H1 (cell line): ENCODE measurements around the gene PLIN1. TPM values are rescaled to one million over a fixed set of nuclear protein-coding genes. Genes with fewer than 3 reads are reported as not detected.

Source experiments
- CTCF ChIA-PET: fragments of 300-600 bp; sonication (Branson Sonifier 250); formaldehyde crosslinking; loops from one replicate; lab custom pipeline; 2021; ENCODE audit not compliant: partially characterized antibody; lab: Charles Lee
- POLR2A ChIA-PET: fragments of 300-600 bp; sonication (Branson Sonifier 250); formaldehyde crosslinking; loops from one replicate; lab custom pipeline; 2021; ENCODE audit warnings: inconsistent platforms; ENCODE audit not compliant: partially characterized antibody; lab: Charles Lee
- DNase-seq, 2 experiments: peaks; one replicate each; pipeline versions ENCODE4 v3.0.0 to v3.0.0-alpha.2; 2010 to 2022; ENCODE audit warnings: low spot score in 2 of 2, low read depth in 1 of 2, mixed read lengths in 1 of 2
- FAIRE-seq: peaks from 2 replicates; lab custom pipeline; 2011; peaks lifted over from hg19 to GRCh38; lab: Jason Lieb, UNC
- H2AFZ ChIP-seq: 2 replicates; pipeline ENCODE4 v1.8.1; 2012; ENCODE audit warnings: low read length, inconsistent platforms
- H2AK5ac ChIP-seq: 2 replicates; pipeline ENCODE4 v1.6.1; 2013; ENCODE audit warnings: low read depth, low read length
- H2BK120ac ChIP-seq: replicated peaks from 2 replicates; pipeline ENCODE3; 2013; ENCODE audit warnings: low read depth, low read length, inconsistent platforms
- H2BK12ac ChIP-seq: 2 replicates; pipeline ENCODE4 v1.6.1; 2013; ENCODE audit warnings: low read depth, low read length
- H2BK15ac ChIP-seq: 2 replicates; pipeline ENCODE4 v1.6.1; 2013; ENCODE audit warnings: low read length
- H2BK20ac ChIP-seq: 2 replicates; pipeline ENCODE4 v1.6.1; 2013; ENCODE audit warnings: low read length
- H2BK5ac ChIP-seq: 2 replicates; pipeline ENCODE4 v1.6.1; 2013; ENCODE audit warnings: low read depth, low read length
- H3K14ac ChIP-seq: 2 replicates; pipeline ENCODE4 v1.6.1; 2013; ENCODE audit warnings: inconsistent platforms; ENCODE audit not compliant: insufficient read length
- H3K18ac ChIP-seq: 2 replicates; pipeline ENCODE4 v1.6.1; 2013; ENCODE audit warnings: low read length; ENCODE audit errors: extremely low read depth
- H3K23ac ChIP-seq: 2 replicates; pipeline ENCODE4 v1.6.1; 2013; ENCODE audit warnings: inconsistent platforms; ENCODE audit not compliant: insufficient read length
- H3K23me2 ChIP-seq: 2 replicates; pipeline ENCODE4 v1.6.1; 2013; ENCODE audit warnings: low read depth, low read length
- H3K27ac ChIP-seq: 2 replicates; pipeline ENCODE4 v1.6.1; 2011; ENCODE audit warnings: low read depth, low read length, inconsistent platforms
- H3K27me3 ChIP-seq, 4 experiments: replicated peaks in 1 of 4; 1 replicate in 1 of 4; 2 replicates in 3 of 4; pipeline versions ENCODE4 v1.6.1 to v1.8.1; 2011 to 2013; ENCODE audit warnings: low read length in 3 of 4, mild to moderate bottlenecking in 3 of 4, inconsistent platforms in 2 of 4, mixed read lengths in 2 of 4, moderate library complexity in 1 of 4; ENCODE audit not compliant: control insufficient read depth in 3 of 4, insufficient read depth in 3 of 4; ENCODE audit errors: extremely low read depth in 1 of 4
- H3K36me3 ChIP-seq, 4 experiments: 2 replicates each; pipeline versions ENCODE4 v1.6.1 to v1.8.1; 2011 to 2013; ENCODE audit warnings: mild to moderate bottlenecking in 4 of 4, low read length in 3 of 4, moderate library complexity in 2 of 4, control low read depth in 1 of 4, inconsistent platforms in 1 of 4; ENCODE audit not compliant: insufficient read depth in 4 of 4, control insufficient read depth in 2 of 4
- H3K4ac ChIP-seq: replicated peaks from 2 replicates; pipeline ENCODE3; 2013; ENCODE audit warnings: low read length, low read depth, mixed read lengths, inconsistent platforms; ENCODE audit not compliant: insufficient read length
- H3K4me1 ChIP-seq, 4 experiments: replicated peaks in 1 of 4; 1 replicate in 1 of 4; 2 replicates in 3 of 4; pipeline versions ENCODE4 v1.6.1 to v1.8.1; 2011 to 2013; ENCODE audit warnings: low read length in 3 of 4, inconsistent platforms in 2 of 4, mixed read lengths in 1 of 4; ENCODE audit not compliant: insufficient read depth in 4 of 4, control insufficient read depth in 3 of 4
- H3K4me2 ChIP-seq, 2 experiments: 2 replicates each; pipeline versions ENCODE4 v1.6.1 to v1.8.1; 2011 to 2013; ENCODE audit warnings: low read depth in 2 of 2, low read length in 2 of 2, control low read depth in 1 of 2, inconsistent platforms in 1 of 2, mild to moderate bottlenecking in 1 of 2; ENCODE audit not compliant: insufficient read depth in 1 of 2
- H3K4me3 ChIP-seq, 4 experiments: fragments of 200-600, 300-600 bp in 1 of 4; sonication (generic), shearing (Covaris generic), sonication (Bioruptor Twin) in 1 of 4; 2 replicates each; pipeline versions ENCODE4 v1.5.1 to v1.8.1; 2011 to 2016; ENCODE audit warnings: low read length in 4 of 4, low read depth in 3 of 4, control low read depth in 2 of 4, inconsistent platforms in 2 of 4, mild to moderate bottlenecking in 2 of 4, mixed read lengths in 1 of 4, moderate library complexity in 1 of 4; ENCODE audit not compliant: insufficient read depth in 2 of 4; ENCODE audit errors: extremely low read depth in 1 of 4
- H3K56ac ChIP-seq: replicated peaks from 2 replicates; pipeline ENCODE3; 2013; ENCODE audit warnings: low read depth, mild to moderate bottlenecking, mixed read lengths, low read length, inconsistent platforms; ENCODE audit not compliant: insufficient read length
- H3K79me1 ChIP-seq: 2 replicates; pipeline ENCODE4 v1.6.1; 2013; ENCODE audit warnings: low read depth, low read length, control low read depth
- H3K79me2 ChIP-seq, 2 experiments: 2 replicates each; pipeline versions ENCODE4 v1.6.1 to v1.8.1; 2012 to 2013; ENCODE audit warnings: low read length in 2 of 2, mild to moderate bottlenecking in 2 of 2, inconsistent platforms in 1 of 2; ENCODE audit not compliant: insufficient read depth in 2 of 2, control insufficient read depth in 1 of 2
- H3K9ac ChIP-seq, 4 experiments: replicated peaks in 1 of 4; 1 replicate in 1 of 4; 2 replicates in 3 of 4; pipeline versions ENCODE4 v1.6.1 to v1.8.1; 2011 to 2013; ENCODE audit warnings: low read depth in 3 of 4, low read length in 3 of 4, control low read depth in 2 of 4, mild to moderate bottlenecking in 2 of 4, moderate library complexity in 2 of 4, inconsistent platforms in 1 of 4; ENCODE audit errors: extremely low read depth in 1 of 4
- H3K9me3 ChIP-seq, 2 experiments: 2 replicates each; pipeline versions ENCODE4 v1.6.1 to v1.8.1; 2012 to 2013; ENCODE audit warnings: mild to moderate bottlenecking in 2 of 2, moderate library complexity in 2 of 2, control low read depth in 1 of 2, inconsistent platforms in 1 of 2, low read depth in 1 of 2, low read length in 1 of 2, mixed read lengths in 1 of 2; ENCODE audit not compliant: insufficient read depth in 2 of 2
- H4K20me1 ChIP-seq, 2 experiments: replicated peaks in 1 of 2; 2 replicates each; pipeline versions ENCODE3 to v1.8.1; 2011 to 2013; ENCODE audit warnings: inconsistent platforms in 2 of 2, low read length in 2 of 2, mild to moderate bottlenecking in 1 of 2; ENCODE audit not compliant: insufficient read depth in 2 of 2, control insufficient read depth in 1 of 2
- H4K5ac ChIP-seq: 2 replicates; pipeline ENCODE4 v1.6.1; 2013; ENCODE audit warnings: low read length, low read depth, mixed read lengths, inconsistent platforms; ENCODE audit not compliant: insufficient read length
- H4K8ac ChIP-seq: 2 replicates; pipeline ENCODE4 v1.8.0; 2013; ENCODE audit warnings: mild to moderate bottlenecking, moderate library complexity, low read length, inconsistent platforms; ENCODE audit not compliant: insufficient read depth; ENCODE audit errors: extremely low read depth
- H4K91ac ChIP-seq: replicated peaks from 2 replicates; pipeline ENCODE3; 2013; ENCODE audit warnings: low read length, mixed read lengths, inconsistent platforms; ENCODE audit not compliant: insufficient read length
- SUZ12 ChIP-seq: fragments of 200-600 bp; sonication (generic); IDR thresholded peaks from 2 replicates; pipeline ENCODE4 v1.6.1; 2012; ENCODE audit warnings: mild to moderate bottlenecking, inconsistent platforms, low read length, moderate library complexity, mixed read lengths
- WGBS, 2 experiments: shearing (Covaris generic) in 1 of 2; methylation state at CpG; one replicate each; pipeline versions ENCODE4 v1.1.6 to v1.1.7; 2013 to 2015; ENCODE audit warnings: low lambda C conversion rate in 2 of 2, mixed read lengths in 2 of 2, inconsistent platforms in 1 of 2, low coverage in 1 of 2, missing lambda C conversion rate in 1 of 2; ENCODE audit not compliant: insufficient replicate concordance in 2 of 2, insufficient coverage in 1 of 2, insufficient read length in 1 of 2; ENCODE audit errors: extremely low coverage in 1 of 2, missing lambda C conversion rate in 1 of 2; 5-methylcytosine and 5-hydroxymethylcytosine counted together
- polyA plus RNA-seq, 7 experiments: library from polyadenylated mRNA; depleted of rRNA in 3 of 7; stranded (reverse) in 5 of 7; unstranded in 2 of 7; fragments of >200 nt in 5 of 7; fragments of 200-250 nt in 2 of 7; gene quantifications; 1 replicate in 5 of 7; 2 replicates in 1 of 7; 4 replicates in 1 of 7; pipeline versions ENCODE4 v1.2.1 to v1.2.3, GENCODE V29; 2011 to 2013; ENCODE audit warnings: missing spikeins in 2 of 7, mixed read lengths in 2 of 7
- total RNA-seq: library from RNA; stranded (reverse); fragmentation: NEBNext Ultra II Directional; extraction: Animal tissue kit (Norgen Biotek cat#: 25700); gene quantifications from 2 replicates; pipeline ENCODE4 v1.2.1, GENCODE V29; 2021
- TF ChIP-seq, protein P1 (sequence below), 3 experiments: IDR thresholded peaks; 1 replicate in 2 of 3; 2 replicates in 1 of 3; pipeline versions ENCODE4 v1.5.1 to v1.6.1; 2011; ENCODE audit warnings: low read length in 3 of 3, mild to moderate bottlenecking in 3 of 3, inconsistent platforms in 2 of 3, low read depth in 1 of 3, moderate library complexity in 1 of 3; ENCODE audit not compliant: insufficient read depth in 1 of 3; ENCODE audit errors: control extremely low read depth in 1 of 3

PLIN1 gene
- total and polyA plus RNA-seq, 2 of the 8 experiments (the other 6 are each of a cell fraction or from before 2014, with no cell fraction given), result 0.33 TPM; not detected in 1

GRCh38 chr15:89652666-89653065 lies 26.5 kb downstream of the PLIN1 start:
- no peak for DNase-seq
- Histone ChIP-seq H4K91ac (no peak overlapping the region), H3K79me2 (peaks cover 0 to 8% of the 10 kb centered on the region in 2 experiments; a peak in 2 of 4 replicates), H3K79me1 (peaks cover 8% of the 10 kb centered on the region; the same call in 1 of the 2 replicates), H2BK12ac (no peak overlapping the region), H3K14ac (no peak overlapping the region), H3K4ac (no peak overlapping the region), H3K9ac (no peak overlapping the region), H3K27ac (no peak overlapping the region), H3K23ac (no peak overlapping the region), H3K4me3 (no peak overlapping the region), H4K8ac (peak overlapping the region; percentile 71; the same call in 1 of the 2 replicates), H3K4me2 (no peak overlapping the region), H4K20me1 (peaks cover 3 to 5% of the 10 kb centered on the region in 2 experiments), H3K23me2 (peaks cover 5% of the 10 kb centered on the region; the same call in 1 of the 2 replicates), H2AK5ac (no peak overlapping the region), H4K5ac (no peak overlapping the region), H3K27me3 (no peaks in the 10 kb centered on the region), H3K18ac (no peak overlapping the region), H2BK20ac (no peak overlapping the region), H2BK5ac (no peak overlapping the region), H3K36me3 (peaks cover 0 to 12% (median 0%) of the 10 kb centered on the region in 4 experiments; a peak in 1 of 8 replicates), H3K4me1 (peaks cover 0 to 2% (median under 1%) of the 10 kb centered on the region in 4 experiments; a peak in 2 of 7 replicates), H3K9me3 (no peaks in the 10 kb centered on the region), H3K56ac (no peak overlapping the region), H2AFZ (no peak overlapping the region), H2BK15ac (no peak overlapping the region), H2BK120ac (no peak overlapping the region)
- TF ChIP-seq, protein P1, sequence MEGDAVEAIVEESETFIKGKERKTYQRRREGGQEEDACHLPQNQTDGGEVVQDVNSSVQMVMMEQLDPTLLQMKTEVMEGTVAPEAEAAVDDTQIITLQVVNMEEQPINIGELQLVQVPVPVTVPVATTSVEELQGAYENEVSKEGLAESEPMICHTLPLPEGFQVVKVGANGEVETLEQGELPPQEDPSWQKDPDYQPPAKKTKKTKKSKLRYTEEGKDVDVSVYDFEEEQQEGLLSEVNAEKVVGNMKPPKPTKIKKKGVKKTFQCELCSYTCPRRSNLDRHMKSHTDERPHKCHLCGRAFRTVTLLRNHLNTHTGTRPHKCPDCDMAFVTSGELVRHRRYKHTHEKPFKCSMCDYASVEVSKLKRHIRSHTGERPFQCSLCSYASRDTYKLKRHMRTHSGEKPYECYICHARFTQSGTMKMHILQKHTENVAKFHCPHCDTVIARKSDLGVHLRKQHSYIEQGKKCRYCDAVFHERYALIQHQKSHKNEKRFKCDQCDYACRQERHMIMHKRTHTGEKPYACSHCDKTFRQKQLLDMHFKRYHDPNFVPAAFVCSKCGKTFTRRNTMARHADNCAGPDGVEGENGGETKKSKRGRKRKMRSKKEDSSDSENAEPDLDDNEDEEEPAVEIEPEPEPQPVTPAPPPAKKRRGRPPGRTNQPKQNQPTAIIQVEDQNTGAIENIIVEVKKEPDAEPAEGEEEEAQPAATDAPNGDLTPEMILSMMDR (IDR thresholded peaks at IDR 0.05; ENCODE audit: control extremely low read depth in 1 of 3, insufficient read depth in 1 of 3, low read depth in 1 of 3, low read length in 3 of 3), result peak in 1 of 3 experiments; percentile 15; a peak in 2 of 4 replicates
- TF ChIP-seq SUZ12, result no peak
- ChIA-PET POLR2A (interaction anchor here (0.6 kb wide), 1 partner anchor 137 kb away, joined by 3 read pairs; no protein-coding TSS in a partner anchor), CTCF (interaction anchor here (0.6 to 1.4 kb wide), 3 partner anchors 16 to 37 kb away, joined by 3 to 5 read pairs (median 4); no protein-coding TSS in a partner anchor)
- WGBS, 2 experiments, result 82% methylated on average over 16 of the region's 16 CpGs; no CpG with 5 or more reads in 1 of the 2 experiments
- FAIRE-seq, result no peak
